Subcutaneous abdominal adipose tissue (tissue), 5 donors: ENCODE data around the gene TUBAL3.

Experiments used
- H3K27ac ChIP-seq: one replicate; pipeline ENCODE4 v1.7.0; 2013; ENCODE audit warnings: low read depth, mild to moderate bottlenecking, inconsistent platforms, low read length, moderate library complexity
- H3K27me3 ChIP-seq, 5 donors: one replicate each; pipeline ENCODE4 v1.7.0; 2013; ENCODE audit warnings: low read length in 5 of 5, inconsistent platforms in 1 of 5; ENCODE audit not compliant: control insufficient read depth in 5 of 5, insufficient read depth in 4 of 5
- H3K36me3 ChIP-seq, 5 donors: one replicate each; pipeline ENCODE4 v1.7.0; 2013; ENCODE audit warnings: low read length in 5 of 5; ENCODE audit not compliant: control insufficient read depth in 5 of 5, insufficient read depth in 5 of 5
- H3K4me1 ChIP-seq, 5 donors: one replicate each; pipeline ENCODE4 v1.7.0; 2013; ENCODE audit warnings: low read length in 5 of 5, mild to moderate bottlenecking in 3 of 5, moderate library complexity in 1 of 5; ENCODE audit not compliant: control insufficient read depth in 5 of 5, insufficient read depth in 5 of 5
- H3K4me3 ChIP-seq, 5 donors: one replicate each; pipeline ENCODE4 v1.7.0; 2013; ENCODE audit warnings: low read length in 5 of 5, low read depth in 1 of 5
- H3K9ac ChIP-seq, 5 donors: one replicate each; pipeline ENCODE4 v1.7.0; 2013; ENCODE audit warnings: low read length in 5 of 5, mild to moderate bottlenecking in 4 of 5, moderate library complexity in 3 of 5
- H3K9me3 ChIP-seq, 5 donors: one replicate each; pipeline ENCODE4 v1.7.0; 2013; ENCODE audit warnings: low read length in 5 of 5; ENCODE audit not compliant: control insufficient read depth in 5 of 5
- donor health status: healthy.
- donor health status: healthy.
- donor health status: healthy.
- donor health status: healthy.
- donor health status: healthy.

TUBAL3 gene

DNA sequence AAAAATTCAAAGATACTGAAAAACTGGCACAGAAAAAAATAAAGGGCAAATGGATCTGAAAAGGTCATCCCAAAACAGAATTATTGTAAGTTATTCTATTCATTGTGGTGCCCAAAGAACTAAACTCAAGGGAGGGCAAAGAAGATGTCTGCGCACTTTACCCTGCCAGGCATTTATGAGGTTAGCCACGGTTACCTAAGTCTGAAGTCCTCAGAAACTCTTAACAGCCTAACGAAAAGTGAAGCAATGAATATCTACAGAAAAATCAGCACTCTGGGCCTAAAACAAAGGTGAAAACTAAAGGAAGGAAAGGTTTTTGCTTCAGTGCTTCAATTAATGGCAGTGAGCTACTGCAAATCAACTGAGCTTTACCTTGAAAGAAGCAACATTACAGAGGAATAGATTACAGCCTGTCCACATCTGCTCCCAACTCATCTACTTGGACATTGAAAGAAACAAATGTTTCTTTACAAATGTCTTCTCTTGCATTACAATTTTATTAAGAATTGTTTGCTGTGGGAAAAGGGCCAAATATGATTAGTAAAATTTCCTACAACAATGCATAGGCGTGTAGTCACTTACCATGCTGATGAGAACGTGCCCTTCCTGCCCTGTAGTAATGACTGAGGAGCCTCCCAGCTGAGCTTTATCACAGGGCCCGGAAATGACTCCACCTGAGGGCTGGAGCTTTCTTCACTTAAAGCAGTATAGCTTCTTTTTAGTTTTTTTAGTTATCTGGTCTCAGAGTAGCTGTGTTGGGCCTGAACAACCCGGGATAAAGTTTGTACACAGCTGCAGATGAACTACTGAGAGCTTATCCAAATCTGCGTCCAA is at the start of gene TUBAL3:
Gene TUBAL3, minus strand, starts transcription at position 621 of the 834 bp plus-strand sequence. Its CDS starts 36 bp downstream, at position 585.
- H3K36me3 ChIP-seq: no peaks in the 10 kb centered on the region
- no peak within 1 kb of the TSS for H3K4me3 ChIP-seq
- peaks cover 0 to 3% (median 0%) of the 10 kb centered on the region in 5 donors for H3K27me3 ChIP-seq
- no peaks in the 10 kb centered on the region for H3K4me1 ChIP-seq
- H3K27ac ChIP-seq: no peak within 1 kb of the TSS
- no peak within 1 kb of the TSS for H3K9ac ChIP-seq
- no peaks in the 10 kb centered on the region for H3K9me3 ChIP-seq

DNA sequence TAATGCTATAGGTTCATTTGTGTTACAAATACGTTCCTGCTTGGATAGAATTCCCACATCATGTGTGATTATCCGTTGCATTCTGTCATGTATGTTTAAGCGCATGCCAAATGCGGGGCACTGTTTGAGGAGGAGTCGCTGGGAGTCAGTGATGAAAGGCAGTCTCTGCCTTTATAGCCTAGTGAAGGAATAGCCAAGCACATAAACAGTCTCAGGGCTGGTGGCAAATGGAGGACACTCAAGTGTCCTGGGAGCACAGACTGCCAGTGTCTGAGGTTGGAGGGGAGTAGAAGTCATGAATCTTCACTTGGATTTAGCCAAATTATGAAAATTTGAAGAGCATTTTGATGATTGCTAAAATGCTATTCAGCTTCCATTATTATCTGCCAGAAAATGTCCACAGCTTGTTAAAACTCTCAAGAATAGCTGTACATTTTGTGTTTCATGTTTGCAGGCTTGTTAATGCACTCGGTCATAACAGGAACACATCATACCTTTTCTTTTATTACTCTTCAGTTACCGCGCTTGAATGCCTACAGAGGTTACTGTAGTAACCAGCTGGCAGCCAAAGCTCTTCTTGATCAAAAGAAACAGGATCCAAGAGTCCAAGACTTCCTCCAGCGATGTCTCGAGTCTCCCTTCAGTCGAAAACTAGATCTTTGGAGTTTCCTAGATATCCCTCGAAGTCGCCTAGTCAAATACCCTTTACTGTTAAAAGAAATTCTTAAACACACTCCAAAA is 49.3 kb upstream of the TUBAL3 start:
- peaks cover 0 to 22% (median 10%) of the 10 kb centered on the region in 5 donors for H3K4me1 ChIP-seq
- H3K9ac ChIP-seq: no peak overlapping the region
- peak overlapping the region; percentile 6 for H3K27ac ChIP-seq
- H3K36me3 ChIP-seq: peaks cover 40 to 62% (median 53%) of the 10 kb centered on the region in 5 donors
- no peaks in the 10 kb centered on the region for H3K27me3 ChIP-seq
- no peaks in the 10 kb centered on the region for H3K9me3 ChIP-seq
- no peak overlapping the region for H3K4me3 ChIP-seq

DNA sequence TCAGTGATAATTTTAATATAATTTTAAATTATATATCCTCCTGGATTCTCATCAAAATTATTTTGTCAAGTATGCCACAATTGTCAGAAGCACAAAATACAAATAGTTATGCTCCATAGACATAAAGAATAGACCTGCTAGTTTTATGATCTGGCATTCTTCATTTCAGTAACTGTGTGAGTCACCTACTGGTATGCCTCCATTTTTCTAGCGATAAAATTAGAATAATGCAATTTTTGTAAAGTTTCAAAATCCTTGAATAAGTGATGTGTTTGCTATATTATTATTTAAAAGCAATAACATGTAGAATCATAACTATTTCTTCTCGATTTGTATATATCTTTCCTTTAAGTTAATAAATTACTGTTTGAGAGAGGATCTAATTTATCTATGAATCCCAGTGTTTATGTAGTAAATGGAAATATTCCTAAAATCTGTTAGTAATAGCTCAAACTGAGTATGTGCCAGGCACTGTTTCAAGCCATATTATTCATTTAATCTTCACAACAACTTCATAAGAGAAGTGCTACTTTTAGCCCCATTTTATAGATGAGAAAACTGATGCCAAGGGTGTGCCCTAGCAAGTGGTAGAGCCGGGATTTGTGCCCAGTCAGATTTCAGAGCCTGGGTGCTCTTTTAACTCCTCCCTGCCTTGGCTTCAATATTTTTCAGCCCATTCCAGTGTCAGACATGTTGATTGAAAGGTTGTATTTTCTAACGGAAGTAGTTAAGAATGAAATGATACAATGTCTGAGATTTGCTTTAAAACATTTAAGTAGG is 46.2 kb upstream of the TUBAL3 start:
- Histone ChIP-seq H3K27ac (peak overlapping the region; percentile 72), H3K36me3 (peaks cover 26 to 35% (median 32%) of the 10 kb centered on the region in 5 donors), H3K27me3 (no peaks in the 10 kb centered on the region), H3K9ac (peak overlapping the region in 2 of 5 donors; percentile 69 to 92), H3K4me1 (peaks cover 0 to 23% (median 17%) of the 10 kb centered on the region in 5 donors), H3K9me3 (no peaks in the 10 kb centered on the region), H3K4me3 (peak overlapping the region in 3 of 5 donors; percentile 19 to 37 (median 33))

DNA sequence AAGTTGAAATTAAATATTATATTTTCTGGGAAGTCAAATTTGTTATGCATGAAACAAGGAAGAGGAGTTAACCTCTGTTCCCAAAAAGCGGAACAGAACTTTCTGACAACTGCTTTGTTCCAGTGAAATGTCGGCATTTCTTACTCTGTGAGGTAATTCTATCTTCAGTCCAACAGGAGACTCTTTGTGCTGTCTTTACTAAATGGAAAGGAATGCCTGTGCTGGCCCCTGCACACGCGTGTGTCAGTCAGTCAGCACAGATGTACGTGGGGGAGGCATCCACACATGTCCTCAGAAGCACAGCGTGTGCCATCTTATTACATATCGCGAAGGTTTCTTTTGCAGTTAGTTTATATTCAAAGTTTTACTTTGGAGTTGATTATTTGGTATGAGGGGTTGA is 45.2 kb upstream of the TUBAL3 start:
- Histone ChIP-seq H3K27ac (peak overlapping the region; percentile 95), H3K9me3 (no peaks in the 10 kb centered on the region), H3K36me3 (peaks cover 18 to 29% (median 26%) of the 10 kb centered on the region in 5 donors), H3K4me1 (peaks cover 0 to 25% (median 17%) of the 10 kb centered on the region in 5 donors), H3K9ac (peak overlapping the region in 3 of 5 donors; percentile 12 to 93 (median 92)), H3K4me3 (peak overlapping the region; percentile 37 to 98 (median 67)), H3K27me3 (no peaks in the 10 kb centered on the region)

DNA sequence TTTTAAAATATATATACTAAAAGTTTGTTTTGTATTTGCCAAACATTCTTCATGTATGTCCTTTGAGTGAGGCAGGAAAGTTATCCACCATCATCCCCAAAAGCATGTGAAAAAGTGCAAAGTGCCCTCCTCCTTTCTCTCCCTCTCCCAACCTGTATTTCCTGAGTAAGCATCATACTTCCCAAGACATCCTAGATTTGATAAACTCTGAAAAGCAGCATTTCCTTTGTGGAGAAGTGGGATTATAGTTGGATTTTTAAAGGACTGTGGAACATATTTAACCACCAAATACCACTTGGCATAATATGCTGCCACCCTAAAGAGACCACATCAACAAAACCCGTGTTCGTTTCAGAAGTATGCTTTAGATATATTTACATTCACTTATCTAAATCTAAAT is 44.6 kb upstream of the TUBAL3 start:
- H3K9ac ChIP-seq: peak overlapping the region; percentile 25 to 93 (median 82)
- no peaks in the 10 kb centered on the region for H3K27me3 ChIP-seq
- no peaks in the 10 kb centered on the region for H3K9me3 ChIP-seq
- H3K36me3 ChIP-seq: peaks cover 12 to 23% (median 20%) of the 10 kb centered on the region in 5 donors
- H3K4me1 ChIP-seq: peaks cover 0 to 30% (median 17%) of the 10 kb centered on the region in 5 donors
- peak overlapping the region; percentile 95 for H3K27ac ChIP-seq
- peak overlapping the region; percentile 69 to 98 (median 80) for H3K4me3 ChIP-seq

DNA sequence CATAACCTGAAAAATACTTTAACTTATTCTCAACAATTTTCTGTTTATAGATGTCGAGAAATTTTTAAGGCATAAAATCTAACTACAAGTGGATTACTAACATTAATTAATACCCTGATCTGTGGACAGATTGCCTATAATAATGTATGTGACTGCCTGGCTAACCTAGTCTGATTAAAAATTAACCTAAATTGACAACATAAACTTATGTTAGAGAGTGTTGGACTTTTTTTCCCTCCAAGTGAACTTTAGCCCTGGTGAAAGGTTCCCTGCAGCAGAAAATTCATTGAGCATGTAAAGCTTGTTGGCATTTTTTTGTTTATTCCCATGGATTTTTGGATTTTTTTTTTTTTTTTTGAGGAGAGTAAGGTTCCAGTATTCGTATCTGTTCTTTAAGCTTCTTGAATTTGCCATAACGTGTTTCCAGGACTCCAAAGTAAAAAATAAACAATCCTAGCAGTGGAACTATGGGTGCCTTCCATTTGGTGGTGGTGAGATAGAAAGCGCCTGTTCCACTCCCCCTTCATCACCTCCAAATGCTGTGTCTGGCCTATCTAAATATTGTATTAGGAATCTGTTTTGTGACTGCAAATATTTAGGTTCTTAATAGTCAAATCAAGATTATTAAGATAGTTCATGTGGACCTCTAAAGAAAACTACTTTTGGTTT is 43.8 kb upstream of the TUBAL3 start:
- peak overlapping the region; percentile 8 to 93 (median 66) for H3K9ac ChIP-seq
- peak overlapping the region; percentile 95 for H3K27ac ChIP-seq
- H3K27me3 ChIP-seq: no peaks in the 10 kb centered on the region
- H3K36me3 ChIP-seq: peaks cover 5 to 15% (median 13%) of the 10 kb centered on the region in 5 donors
- H3K9me3 ChIP-seq: no peaks in the 10 kb centered on the region
- H3K4me3 ChIP-seq: peak overlapping the region; percentile 69 to 98 (median 80)
- H3K4me1 ChIP-seq: peaks cover 0 to 35% (median 17%) of the 10 kb centered on the region in 5 donors

DNA sequence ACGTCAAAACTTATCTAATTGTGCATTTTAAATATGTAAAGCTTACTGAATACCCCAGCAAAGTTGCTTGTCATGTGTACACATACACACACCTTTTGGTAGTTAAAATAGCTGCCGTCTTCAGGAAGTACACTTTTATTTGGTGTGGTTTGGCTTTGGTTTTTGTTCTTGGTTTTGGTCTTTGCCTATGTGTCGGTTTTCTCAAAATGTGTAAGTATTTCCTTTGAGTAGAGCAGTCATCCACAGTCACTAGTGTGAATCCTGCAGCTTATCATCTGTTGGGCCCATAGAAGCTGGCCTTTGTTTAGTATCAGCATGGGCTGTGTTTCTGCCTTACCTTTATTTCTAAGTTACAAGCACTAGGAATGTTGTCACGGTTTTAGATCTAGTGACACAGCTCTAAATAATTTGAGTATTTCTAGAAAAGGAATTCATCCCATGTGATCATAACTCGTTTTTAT is 43.0 kb upstream of the TUBAL3 start:
- peak overlapping the region; percentile 69 to 98 (median 80) for H3K4me3 ChIP-seq
- no peaks in the 10 kb centered on the region for H3K9me3 ChIP-seq
- peak overlapping the region; percentile 95 for H3K27ac ChIP-seq
- no peaks in the 10 kb centered on the region for H3K27me3 ChIP-seq
- peaks cover 0 to 35% (median 17%) of the 10 kb centered on the region in 5 donors for H3K4me1 ChIP-seq
- H3K36me3 ChIP-seq: peaks cover 0 to 8% (median 5%) of the 10 kb centered on the region in 5 donors
- peak overlapping the region; percentile 57 to 93 (median 74) for H3K9ac ChIP-seq

DNA sequence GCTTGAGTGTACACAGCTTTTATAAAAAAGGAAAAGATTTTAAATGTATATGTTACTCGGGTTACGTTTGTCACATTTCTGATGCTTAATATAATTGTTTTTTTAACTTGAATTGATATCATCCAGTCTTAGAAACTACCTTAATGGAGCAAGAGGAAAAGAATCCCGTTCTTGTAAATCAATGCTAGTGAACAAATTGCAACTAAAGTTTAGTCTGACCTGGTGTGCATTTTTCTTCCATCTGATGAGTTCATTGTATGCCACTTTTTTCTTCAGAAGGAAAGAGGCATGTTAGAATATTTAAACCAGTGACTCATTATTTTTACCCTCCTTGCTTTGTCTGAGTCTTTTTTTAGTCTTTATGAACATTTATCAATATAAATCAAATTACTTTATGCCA is 42.4 kb upstream of the TUBAL3 start:
- H3K36me3 ChIP-seq: peaks cover 0 to 2% (median 0%) of the 10 kb centered on the region in 5 donors
- peak overlapping the region; percentile 69 to 98 (median 80) for H3K4me3 ChIP-seq
- peak overlapping the region; percentile 95 for H3K27ac ChIP-seq
- H3K9ac ChIP-seq: peak overlapping the region; percentile 60 to 93 (median 74)
- H3K9me3 ChIP-seq: no peaks in the 10 kb centered on the region
- H3K4me1 ChIP-seq: peaks cover 0 to 35% (median 14%) of the 10 kb centered on the region in 5 donors
- no peaks in the 10 kb centered on the region for H3K27me3 ChIP-seq

DNA sequence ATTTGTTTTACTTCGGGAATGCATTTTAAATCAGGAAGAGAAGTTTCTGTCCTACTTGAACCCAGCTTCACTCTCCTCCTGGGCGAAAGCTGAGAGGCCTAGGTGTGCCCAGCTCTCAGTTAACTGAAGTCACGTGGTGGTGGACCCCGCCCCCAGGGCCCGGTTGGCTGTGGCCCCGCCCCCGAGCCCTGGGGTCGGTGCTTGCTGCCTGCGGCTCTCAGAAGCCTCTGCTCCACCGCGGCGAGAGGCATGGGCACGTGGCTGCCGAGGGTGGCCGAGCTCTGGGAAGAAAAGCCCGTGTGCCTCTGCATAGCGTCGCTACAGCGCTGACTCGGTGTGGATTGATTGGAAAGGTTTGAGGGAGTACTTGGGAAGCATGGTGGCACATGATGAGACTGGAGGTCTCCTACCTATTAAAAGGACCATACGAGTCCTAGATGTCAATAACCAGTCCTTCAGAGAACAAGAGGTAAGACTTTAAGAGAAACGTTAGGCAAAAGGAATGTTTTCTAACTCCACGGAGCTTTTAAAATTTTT is 41.8 kb upstream of the TUBAL3 start:
- peak overlapping the region; percentile 95 for H3K27ac ChIP-seq
- H3K9ac ChIP-seq: peak overlapping the region; percentile 60 to 93 (median 74)

More for the DNA sequence above, 41.8 kb upstream of the TUBAL3 start:
- Histone ChIP-seq H3K9me3 (no peaks in the 10 kb centered on the region), H3K36me3 (no peaks in the 10 kb centered on the region), H3K4me1 (peaks cover 0 to 30% (median 9%) of the 10 kb centered on the region in 5 donors), H3K27me3 (no peaks in the 10 kb centered on the region), H3K4me3 (peak overlapping the region; percentile 69 to 98 (median 80))
